Neural progenitor cell (in vitro differentiated cells): Measurements from ENCODE around the gene HSD17B2. TPM values are rescaled to one million over a fixed set of nuclear protein-coding genes. Genes with fewer than 3 reads are reported as not detected.

Experiments used
- DNase-seq: peaks from one replicate; pipeline ENCODE4 v3.0.0-alpha.2; 2016; ENCODE audit warnings: low spot score
- H2AFZ ChIP-seq: fragments of 200-600 bp; sonication (generic); replicated peaks from 2 replicates; pipeline ENCODE4 v1.6.1; 2016; ENCODE audit warnings: antibody characterized with exemption
- H3F3A ChIP-seq: fragments of 200-600 bp; sonication (generic); 2 replicates; pipeline ENCODE4 v1.6.1; 2016; ENCODE audit warnings: antibody characterized with exemption, low read depth
- H3K27ac ChIP-seq: fragments of 200-600 bp; sonication (generic); 2 replicates; pipeline ENCODE4 v1.5.1; 2016; ENCODE audit warnings: mild to moderate bottlenecking
- H3K27me3 ChIP-seq: fragments of 200-600 bp; sonication (generic); 2 replicates; pipeline ENCODE4 v1.6.1; 2016; ENCODE audit warnings: mild to moderate bottlenecking, moderate library complexity
- H3K36me3 ChIP-seq: fragments of 200-600 bp; sonication (generic); 2 replicates; pipeline ENCODE4 v1.5.1; 2016
- H3K4me1 ChIP-seq: fragments of 200-600 bp; sonication (generic); 2 replicates; pipeline ENCODE4 v1.6.1; 2016; ENCODE audit warnings: mixed run types
- H3K4me2 ChIP-seq: fragments of 200-600 bp; sonication (generic); 2 replicates; pipeline ENCODE4 v1.6.1; 2016
- H3K4me3 ChIP-seq: fragments of 200-600 bp; sonication (generic); 2 replicates; pipeline ENCODE4 v1.5.1; 2016
- H3K79me2 ChIP-seq: fragments of 200-600 bp; sonication (generic); 2 replicates; pipeline ENCODE4 v1.6.1; 2016; ENCODE audit warnings: low read depth
- H3K9ac ChIP-seq: fragments of 200-600 bp; sonication (generic); 2 replicates; pipeline ENCODE4 v1.6.1; 2016
- H3K9me3 ChIP-seq: fragments of 200-600 bp; sonication (generic); 2 replicates; pipeline ENCODE4 v1.5.1; 2016; ENCODE audit warnings: low read depth
- H4K20me1 ChIP-seq: fragments of 200-600 bp; sonication (generic); 2 replicates; pipeline ENCODE4 v1.6.1; 2016; ENCODE audit warnings: low read depth
- H3K27ac Mint-ChIP-seq: 3 replicates; pipeline ENCODE4 v1.8.0; 2021; ENCODE audit warnings: mixed read lengths
- H3K27me3 Mint-ChIP-seq: 2 replicates; pipeline ENCODE4 v1.8.0; 2022; ENCODE audit warnings: low read depth, mild to moderate bottlenecking, inconsistent platforms, moderate library complexity, mixed read lengths; ENCODE audit not compliant: insufficient read depth
- H3K36me3 Mint-ChIP-seq: 3 replicates; pipeline ENCODE4 v1.8.0; 2021; ENCODE audit warnings: mixed read lengths
- H3K4me1 Mint-ChIP-seq: 3 replicates; pipeline ENCODE4 v1.8.0; 2021; ENCODE audit warnings: mixed read lengths
- H3K4me3 Mint-ChIP-seq: 3 replicates; pipeline ENCODE4 v1.8.0; 2021; ENCODE audit warnings: mild to moderate bottlenecking, moderate library complexity, mixed read lengths
- H3K9me3 Mint-ChIP-seq: 3 replicates; pipeline ENCODE4 v1.8.0; 2020; ENCODE audit warnings: mixed read lengths
- CTCF ChIP-seq: fragments of 200-600 bp; sonication (generic); IDR thresholded peaks from 2 replicates; pipeline ENCODE4 v1.5.1; 2017; ENCODE audit warnings: antibody characterized with exemption, mild to moderate bottlenecking
- EZH2 ChIP-seq: fragments of 200-600 bp; sonication (generic); IDR thresholded peaks from 2 replicates; pipeline ENCODE4 v1.6.1; 2017; ENCODE audit warnings: antibody characterized with exemption, mild to moderate bottlenecking, moderate library complexity
- EZH2phosphoT487 ChIP-seq: fragments of 200-600 bp; sonication (generic); IDR thresholded peaks from 2 replicates; pipeline ENCODE4 v1.6.1; 2017; ENCODE audit warnings: antibody characterized with exemption
- total RNA-seq: library from RNA; depleted of rRNA; stranded (reverse); fragments of >200 nt; gene quantifications from 2 replicates; pipeline ENCODE4 v1.2.3, GENCODE V29; 2015; ENCODE audit warnings: low replicate concordance

Gene HSD17B2
- total RNA-seq, 1 donor from 2014 or later = not detected

GRCh38 chr16:82083710-82084353 is 48.8 kb downstream of the HSD17B2 start:
- Mint-ChIP-seq H3K4me3 (no peak overlapping the region), H3K36me3 (peaks cover 6% of the 10 kb centered on the region), H3K27me3 (peaks cover 2% of the 10 kb centered on the region), H3K27ac (no peak overlapping the region), H3K4me1 (no peaks in the 10 kb centered on the region), H3K9me3 (peaks cover 8% of the 10 kb centered on the region)
- Histone ChIP-seq H2AFZ (no peak overlapping the region), H3K4me2 (no peak overlapping the region), H3K4me1 (peaks cover 6% of the 10 kb centered on the region), H3K79me2 (no peaks in the 10 kb centered on the region), H3K9me3 (no peaks in the 10 kb centered on the region), H4K20me1 (no peaks in the 10 kb centered on the region), H3K27ac (no peak overlapping the region), H3K9ac (no peak overlapping the region), H3F3A (no peaks in the 10 kb centered on the region), H3K27me3 (no peaks in the 10 kb centered on the region), H3K36me3 (no peaks in the 10 kb centered on the region), H3K4me3 (no peak overlapping the region)
- TF ChIP-seq EZH2 (no peak), CTCF (no peak)
- no peak for DNase-seq

- peaks cover 2% of the 10 kb centered on the region for H3K36me3 Mint-ChIP-seq
- no peaks in the 10 kb centered on the region for H3K9me3 Mint-ChIP-seq
- Histone ChIP-seq H3K27ac (no peak overlapping the region), H3K79me2 (no peaks in the 10 kb centered on the region), H3K4me3 (no peak overlapping the region), H3K36me3 (no peaks in the 10 kb centered on the region), H3F3A (no peaks in the 10 kb centered on the region), H3K27me3 (no peaks in the 10 kb centered on the region), H3K4me2 (no peak overlapping the region), H2AFZ (no peak overlapping the region), H4K20me1 (no peaks in the 10 kb centered on the region), H3K9ac (no peak overlapping the region), H3K9me3 (no peaks in the 10 kb centered on the region), H3K4me1 (peaks cover 9% of the 10 kb centered on the region)
- no peak overlapping the region for H3K27ac Mint-ChIP-seq
- DNase-seq = no peak
- no peak for TF ChIP-seq EZH2
- TF ChIP-seq CTCF = no peak
- TF ChIP-seq EZH2phosphoT487 = no peak
- peaks cover 2% of the 10 kb centered on the region for H3K27me3 Mint-ChIP-seq
- H3K4me3 Mint-ChIP-seq = no peak overlapping the region
- no peaks in the 10 kb centered on the region for H3K4me1 Mint-ChIP-seq
Observed at GRCh38 chr16:82085011-82085779, 50.1 kb downstream of the HSD17B2 start.

GRCh38 chr16:82088483-82088882 is 53.4 kb downstream of the HSD17B2 start:
- Histone ChIP-seq H3K79me2 (no peaks in the 10 kb centered on the region), H3K27ac (no peak overlapping the region), H3K4me3 (no peak overlapping the region), H3K27me3 (no peaks in the 10 kb centered on the region), H3K4me2 (peak overlapping the region; percentile 22), H4K20me1 (no peaks in the 10 kb centered on the region), H3K9me3 (no peaks in the 10 kb centered on the region), H3K4me1 (peaks cover 9% of the 10 kb centered on the region), H3K9ac (no peak overlapping the region), H2AFZ (no peak overlapping the region), H3K36me3 (no peaks in the 10 kb centered on the region), H3F3A (no peaks in the 10 kb centered on the region)
- Mint-ChIP-seq H3K27ac (no peak overlapping the region), H3K9me3 (no peaks in the 10 kb centered on the region), H3K36me3 (peaks cover 7% of the 10 kb centered on the region), H3K27me3 (peaks cover 4% of the 10 kb centered on the region), H3K4me1 (peaks cover 4% of the 10 kb centered on the region), H3K4me3 (no peak overlapping the region)
- DNase-seq = no peak
- no peak for TF ChIP-seq CTCF
- no peak for TF ChIP-seq EZH2
- no peak for TF ChIP-seq EZH2phosphoT487
